HFFc6 (cell line): ENCODE measurements around the gene CAT. TPM values are rescaled to one million over a fixed set of nuclear protein-coding genes. Genes with fewer than 3 reads are reported as not detected.

Experiments used
- DNase-seq: peaks from one replicate; pipeline ENCODE4 v3.0.0-alpha.2; 2018
- H3K27ac Mint-ChIP-seq: 2 replicates; pipeline ENCODE4 v1.8.0; 2020; ENCODE audit warnings: mild to moderate bottlenecking, mixed read lengths
- H3K27me3 Mint-ChIP-seq: 2 replicates; pipeline ENCODE4 v1.8.0; 2021; ENCODE audit warnings: mild to moderate bottlenecking, moderate library complexity, mixed read lengths; ENCODE audit not compliant: insufficient read depth
- H3K36me3 Mint-ChIP-seq: 2 replicates; pipeline ENCODE4 v1.8.0; 2021; ENCODE audit warnings: low read depth, mixed read lengths
- H3K4me1 Mint-ChIP-seq: 2 replicates; pipeline ENCODE4 v1.8.0; 2020; ENCODE audit warnings: low read depth, mixed read lengths
- H3K4me3 Mint-ChIP-seq: 2 replicates; pipeline ENCODE4 v1.8.0; 2020; ENCODE audit warnings: mild to moderate bottlenecking, moderate library complexity, mixed read lengths
- H3K9me3 Mint-ChIP-seq: 2 replicates; pipeline ENCODE4 v1.8.0; 2020; ENCODE audit warnings: mild to moderate bottlenecking, mixed read lengths
- CTCF ChIP-seq: fragments of 200-600 bp; sonication (generic); IDR thresholded peaks from 2 replicates; pipeline ENCODE4 v1.5.0; 2021; ENCODE audit warnings: antibody characterized with exemption, mild to moderate bottlenecking
- total RNA-seq, 6 experiments: library from RNA; stranded (reverse); fragmentation: NEBNext Ultra II Directional; extraction: Animal tissue kit (Norgen Biotek cat#: 25700); gene quantifications; 2 replicates in 1 of 6; 3 replicates in 5 of 6; pipeline ENCODE4 v1.2.3, GENCODE V29; 2021

Gene CAT
- total RNA-seq, 6 experiments from 2014 or later = 36.7 to 47.4 (median 42.9) TPM

- no peaks in the 10 kb centered on the region for H3K9me3 Mint-ChIP-seq
- no peak for DNase-seq
- H3K4me3 Mint-ChIP-seq = no peak overlapping the region
- no peaks in the 10 kb centered on the region for H3K27me3 Mint-ChIP-seq
- no peak for TF ChIP-seq CTCF
- no peak overlapping the region for H3K27ac Mint-ChIP-seq
- peaks cover 15% of the 10 kb centered on the region for H3K4me1 Mint-ChIP-seq
- no peaks in the 10 kb centered on the region for H3K36me3 Mint-ChIP-seq
These were observed 5.9 kb upstream of the CAT start for GRCh38 chr11:34432822-34433221.

GRCh38 chr11:34433899-34434298 is 4.8 kb upstream of the CAT start:
- Mint-ChIP-seq H3K27ac (no peak overlapping the region), H3K36me3 (no peaks in the 10 kb centered on the region), H3K4me3 (no peak overlapping the region), H3K9me3 (no peaks in the 10 kb centered on the region), H3K27me3 (no peaks in the 10 kb centered on the region), H3K4me1 (peaks cover 14% of the 10 kb centered on the region)
- no peak for TF ChIP-seq CTCF
- DNase-seq = no peak

- no peaks in the 10 kb centered on the region for H3K27me3 Mint-ChIP-seq
- no peak overlapping the region for H3K27ac Mint-ChIP-seq
- peaks cover 6% of the 10 kb centered on the region; the same call in 1 of the 2 replicates for H3K36me3 Mint-ChIP-seq
- H3K4me3 Mint-ChIP-seq = peak overlapping the region; percentile 95
- DNase-seq = no peak
- TF ChIP-seq CTCF = no peak
- H3K4me1 Mint-ChIP-seq = peaks cover 26% of the 10 kb centered on the region
- no peaks in the 10 kb centered on the region for H3K9me3 Mint-ChIP-seq
These were observed 1.3 kb upstream of the CAT start for GRCh38 chr11:34437224-34438125.

- H3K4me1 Mint-ChIP-seq = peaks cover 26% of the 10 kb centered on the region
- DNase-seq = no peak
- H3K27ac Mint-ChIP-seq = peak overlapping the region; percentile 82
- no peaks in the 10 kb centered on the region; the same call in 1 of the 2 replicates for H3K27me3 Mint-ChIP-seq
- peaks cover 6% of the 10 kb centered on the region; the same call in 1 of the 2 replicates for H3K36me3 Mint-ChIP-seq
- peak overlapping the region; percentile 95 for H3K4me3 Mint-ChIP-seq
- no peaks in the 10 kb centered on the region for H3K9me3 Mint-ChIP-seq
- TF ChIP-seq CTCF = no peak
These were observed 970 bp downstream of the CAT start for GRCh38 chr11:34439610-34440198.

GRCh38 chr11:34441814-34442213 is 3.1 kb downstream of the CAT start:
- peaks cover 6% of the 10 kb centered on the region; the same call in 1 of the 2 replicates for H3K36me3 Mint-ChIP-seq

More at GRCh38 chr11:34441814-34442213, 3.1 kb downstream of the CAT start:
- H3K9me3 Mint-ChIP-seq = no peaks in the 10 kb centered on the region
- peaks cover 18% of the 10 kb centered on the region for H3K4me1 Mint-ChIP-seq
- no peak overlapping the region for H3K27ac Mint-ChIP-seq
- H3K4me3 Mint-ChIP-seq = no peak overlapping the region
- DNase-seq = no peak
- H3K27me3 Mint-ChIP-seq = no peaks in the 10 kb centered on the region; the same call in 1 of the 2 replicates
- no peak for TF ChIP-seq CTCF
